Measurements from ENCODE around the gene SPNS3.

DNA sequence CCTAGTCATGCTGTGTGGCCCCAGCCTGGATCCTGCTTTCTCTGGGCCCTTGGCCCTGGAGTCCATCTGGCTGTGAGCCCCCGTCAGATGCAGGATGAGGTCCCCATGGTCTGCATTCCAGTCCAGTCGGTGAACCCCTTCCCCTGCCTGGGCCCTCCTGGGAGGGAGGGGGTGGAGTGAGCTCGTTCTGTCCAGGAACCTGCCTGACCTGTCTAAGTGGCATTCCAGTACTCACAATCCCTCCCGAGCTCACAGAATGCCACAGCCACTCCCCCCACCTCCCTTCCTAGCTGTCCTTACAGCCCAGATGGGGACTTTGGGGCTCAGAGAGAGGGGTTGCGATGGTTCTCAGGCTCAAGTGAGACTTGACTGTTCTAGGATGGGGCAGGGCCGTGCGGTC, 80.5 kb downstream of the SPNS3 start:
- TF ChIP-seq EZH2 (IDR thresholded peaks at IDR 0.05; ENCODE audit: borderline replicate concordance, insufficient read depth, low read length, poor library complexity, severe bottlenecking) = no peak
- no peak for TF ChIP-seq EP300 (conservative IDR thresholded peaks at IDR 0.05; ENCODE audit: poor library complexity, severe bottlenecking)
- TF ChIP-seq, protein P1, sequence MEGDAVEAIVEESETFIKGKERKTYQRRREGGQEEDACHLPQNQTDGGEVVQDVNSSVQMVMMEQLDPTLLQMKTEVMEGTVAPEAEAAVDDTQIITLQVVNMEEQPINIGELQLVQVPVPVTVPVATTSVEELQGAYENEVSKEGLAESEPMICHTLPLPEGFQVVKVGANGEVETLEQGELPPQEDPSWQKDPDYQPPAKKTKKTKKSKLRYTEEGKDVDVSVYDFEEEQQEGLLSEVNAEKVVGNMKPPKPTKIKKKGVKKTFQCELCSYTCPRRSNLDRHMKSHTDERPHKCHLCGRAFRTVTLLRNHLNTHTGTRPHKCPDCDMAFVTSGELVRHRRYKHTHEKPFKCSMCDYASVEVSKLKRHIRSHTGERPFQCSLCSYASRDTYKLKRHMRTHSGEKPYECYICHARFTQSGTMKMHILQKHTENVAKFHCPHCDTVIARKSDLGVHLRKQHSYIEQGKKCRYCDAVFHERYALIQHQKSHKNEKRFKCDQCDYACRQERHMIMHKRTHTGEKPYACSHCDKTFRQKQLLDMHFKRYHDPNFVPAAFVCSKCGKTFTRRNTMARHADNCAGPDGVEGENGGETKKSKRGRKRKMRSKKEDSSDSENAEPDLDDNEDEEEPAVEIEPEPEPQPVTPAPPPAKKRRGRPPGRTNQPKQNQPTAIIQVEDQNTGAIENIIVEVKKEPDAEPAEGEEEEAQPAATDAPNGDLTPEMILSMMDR (IDR thresholded peaks at IDR 0.05; ENCODE audit: poor library complexity, severe bottlenecking) = no peak
- no peak for TF ChIP-seq POLR2AphosphoS5 (IDR thresholded peaks at IDR 0.05)
- no peak for TF ChIP-seq TAF1 (IDR thresholded peaks at IDR 0.05; ENCODE audit: low read depth)
- TF ChIP-seq, protein P2, sequence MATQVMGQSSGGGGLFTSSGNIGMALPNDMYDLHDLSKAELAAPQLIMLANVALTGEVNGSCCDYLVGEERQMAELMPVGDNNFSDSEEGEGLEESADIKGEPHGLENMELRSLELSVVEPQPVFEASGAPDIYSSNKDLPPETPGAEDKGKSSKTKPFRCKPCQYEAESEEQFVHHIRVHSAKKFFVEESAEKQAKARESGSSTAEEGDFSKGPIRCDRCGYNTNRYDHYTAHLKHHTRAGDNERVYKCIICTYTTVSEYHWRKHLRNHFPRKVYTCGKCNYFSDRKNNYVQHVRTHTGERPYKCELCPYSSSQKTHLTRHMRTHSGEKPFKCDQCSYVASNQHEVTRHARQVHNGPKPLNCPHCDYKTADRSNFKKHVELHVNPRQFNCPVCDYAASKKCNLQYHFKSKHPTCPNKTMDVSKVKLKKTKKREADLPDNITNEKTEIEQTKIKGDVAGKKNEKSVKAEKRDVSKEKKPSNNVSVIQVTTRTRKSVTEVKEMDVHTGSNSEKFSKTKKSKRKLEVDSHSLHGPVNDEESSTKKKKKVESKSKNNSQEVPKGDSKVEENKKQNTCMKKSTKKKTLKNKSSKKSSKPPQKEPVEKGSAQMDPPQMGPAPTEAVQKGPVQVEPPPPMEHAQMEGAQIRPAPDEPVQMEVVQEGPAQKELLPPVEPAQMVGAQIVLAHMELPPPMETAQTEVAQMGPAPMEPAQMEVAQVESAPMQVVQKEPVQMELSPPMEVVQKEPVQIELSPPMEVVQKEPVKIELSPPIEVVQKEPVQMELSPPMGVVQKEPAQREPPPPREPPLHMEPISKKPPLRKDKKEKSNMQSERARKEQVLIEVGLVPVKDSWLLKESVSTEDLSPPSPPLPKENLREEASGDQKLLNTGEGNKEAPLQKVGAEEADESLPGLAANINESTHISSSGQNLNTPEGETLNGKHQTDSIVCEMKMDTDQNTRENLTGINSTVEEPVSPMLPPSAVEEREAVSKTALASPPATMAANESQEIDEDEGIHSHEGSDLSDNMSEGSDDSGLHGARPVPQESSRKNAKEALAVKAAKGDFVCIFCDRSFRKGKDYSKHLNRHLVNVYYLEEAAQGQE (IDR thresholded peaks at IDR 0.05; ENCODE audit: borderline replicate concordance) = no peak
- no peak for TF ChIP-seq RAD21 (conservative IDR thresholded peaks at IDR 0.05)
- TF ChIP-seq SMC3 (conservative IDR thresholded peaks at IDR 0.05; ENCODE audit: poor library complexity) = no peak
- no peak for TF ChIP-seq MXI1 (conservative IDR thresholded peaks at IDR 0.05; ENCODE audit: poor library complexity, severe bottlenecking)
